IPS DF 4.7 (cell line): ENCODE data around the gene POP4.
A peak's percentile ranks its signal among the peaks of the same experiment; 100 is the strongest.
"Not testable (repeated sequence)": the region's sequence is repeated elsewhere in the genome, so short reads cannot be mapped to it uniquely, and the experiment has no call there.

Experiments
- DNase-seq: peaks from one replicate; pipeline ENCODE4 v3.0.0-alpha.2; 2013; ENCODE audit warnings: low spot score; ENCODE audit errors: extremely low read depth

POP4 gene

DNA sequence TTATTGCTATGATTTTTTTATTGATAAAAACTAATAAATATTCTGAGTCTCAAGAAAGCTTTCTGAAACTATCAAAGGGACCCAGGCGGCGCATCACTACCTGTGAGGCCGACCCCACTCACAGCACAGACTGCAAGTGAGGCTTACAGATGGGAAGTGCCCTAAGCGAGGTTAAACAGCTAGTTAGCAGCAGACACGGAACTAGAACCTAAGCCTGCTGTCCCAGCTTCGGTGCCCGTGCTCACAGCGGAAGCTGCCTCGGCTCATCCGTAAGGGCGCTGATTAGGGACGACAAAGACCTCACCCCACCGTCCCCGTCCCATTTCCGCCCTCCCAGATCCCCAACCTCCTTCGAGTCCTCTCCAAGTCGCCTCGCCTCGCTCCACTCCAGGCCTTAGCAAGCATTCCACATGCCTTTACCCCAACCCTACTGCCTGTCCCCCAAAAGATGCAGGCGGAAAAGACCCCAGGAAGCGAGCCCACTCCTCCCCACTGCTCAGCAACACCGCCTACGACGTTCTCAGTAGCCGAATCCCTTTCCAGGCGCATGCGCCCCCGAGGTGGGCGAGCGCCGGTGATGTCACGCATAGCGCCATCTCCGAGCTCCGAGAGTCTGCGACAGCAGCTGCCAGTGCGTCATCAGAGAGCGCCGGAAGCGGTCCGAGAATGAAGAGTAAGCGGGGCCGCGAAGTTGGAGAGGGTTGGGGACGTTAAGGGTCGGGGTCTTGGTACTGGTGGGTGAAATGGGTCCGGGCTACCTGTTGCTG, at the start of gene POP4:
Gene POP4 (plus strand): TSS at position 631 of the 767 bp plus-strand sequence. CDS start 36 bp downstream, at position 667.
- peak; percentile 87 for DNase-seq

GRCh38 chr19:29559110-29559509, 47.0 kb upstream of the POP4 start:
- DNase-seq = not testable (repeated sequence)

DNA sequence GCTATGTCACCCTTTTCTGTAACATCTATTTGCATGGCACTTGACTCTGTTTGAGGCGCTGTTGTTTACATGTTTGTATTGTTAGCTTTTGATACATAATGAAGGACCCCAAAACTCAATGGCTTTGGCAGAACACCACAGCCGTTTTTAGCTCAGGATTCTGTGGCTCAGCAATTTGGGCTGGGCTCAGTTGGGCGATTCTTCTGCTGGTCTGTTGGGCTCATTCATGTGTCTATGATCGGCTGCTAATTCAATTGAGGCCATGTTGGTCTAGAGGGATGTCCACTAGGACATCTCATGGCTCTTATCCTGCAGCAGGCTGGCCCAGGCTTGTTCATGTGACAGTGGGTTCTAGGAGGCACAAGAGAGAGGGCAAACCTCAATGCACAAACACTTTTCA, 46.3 kb upstream of the POP4 start:
- DNase-seq = no peak

DNA sequence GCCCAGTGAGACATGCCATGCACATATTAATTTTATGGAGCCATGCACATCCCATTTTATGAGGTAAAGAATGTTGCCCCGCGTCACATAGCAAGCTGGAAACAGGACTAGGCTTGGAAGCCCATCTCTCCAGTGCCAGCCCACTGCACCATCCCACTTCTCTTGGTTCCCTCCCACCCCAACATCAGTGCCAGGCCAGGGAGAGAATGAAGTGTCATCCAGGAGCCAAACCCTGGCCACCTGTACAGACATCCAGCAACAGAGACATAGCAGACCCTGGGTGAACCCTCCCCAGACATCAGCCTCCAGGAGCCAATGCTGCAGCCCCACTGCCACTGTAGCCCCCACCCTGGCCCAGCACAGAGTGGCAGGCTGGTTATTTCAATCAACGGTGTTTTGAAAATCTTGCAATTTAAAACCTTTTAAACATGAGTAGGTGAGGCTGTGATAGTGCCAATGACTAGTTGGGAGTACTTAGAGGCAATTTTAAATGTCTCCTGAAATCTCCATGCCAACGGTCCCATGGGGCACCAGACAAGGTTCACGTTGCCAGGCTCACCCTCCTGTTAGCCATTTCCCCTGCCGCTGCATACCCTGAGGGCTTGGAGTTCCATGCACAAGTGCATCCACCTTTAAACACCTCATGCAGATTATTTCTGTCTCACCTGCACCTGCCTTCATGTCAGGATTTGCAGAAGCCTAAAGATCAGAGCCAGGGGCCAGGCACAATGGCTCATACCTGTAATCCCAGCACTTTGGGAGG, 45.6 kb upstream of the POP4 start:
- no peak for DNase-seq

DNA sequence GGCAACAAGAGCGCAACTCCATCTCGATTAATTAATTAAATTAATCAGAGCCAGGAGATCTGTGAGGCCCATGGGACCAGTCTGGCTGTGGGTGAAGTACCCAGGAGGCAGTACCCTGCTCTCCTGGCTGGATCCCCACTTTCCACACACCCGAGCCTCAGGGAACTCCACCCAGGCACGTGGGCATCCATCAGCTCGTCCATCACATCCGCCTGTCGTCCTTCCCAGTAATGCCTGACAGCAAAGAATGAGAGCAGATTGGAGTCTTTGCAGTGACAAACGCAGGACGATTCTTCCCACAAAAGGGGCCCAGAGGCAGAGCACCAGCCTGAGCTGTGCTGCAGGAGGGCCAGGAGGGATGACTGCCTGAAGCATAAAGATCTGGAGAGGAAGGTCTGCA, 44.5 kb upstream of the POP4 start:
- DNase-seq = no peak

GRCh38 chr19:29562299-29563297, 43.5 kb upstream of the POP4 start:
- no peak for DNase-seq

DNA sequence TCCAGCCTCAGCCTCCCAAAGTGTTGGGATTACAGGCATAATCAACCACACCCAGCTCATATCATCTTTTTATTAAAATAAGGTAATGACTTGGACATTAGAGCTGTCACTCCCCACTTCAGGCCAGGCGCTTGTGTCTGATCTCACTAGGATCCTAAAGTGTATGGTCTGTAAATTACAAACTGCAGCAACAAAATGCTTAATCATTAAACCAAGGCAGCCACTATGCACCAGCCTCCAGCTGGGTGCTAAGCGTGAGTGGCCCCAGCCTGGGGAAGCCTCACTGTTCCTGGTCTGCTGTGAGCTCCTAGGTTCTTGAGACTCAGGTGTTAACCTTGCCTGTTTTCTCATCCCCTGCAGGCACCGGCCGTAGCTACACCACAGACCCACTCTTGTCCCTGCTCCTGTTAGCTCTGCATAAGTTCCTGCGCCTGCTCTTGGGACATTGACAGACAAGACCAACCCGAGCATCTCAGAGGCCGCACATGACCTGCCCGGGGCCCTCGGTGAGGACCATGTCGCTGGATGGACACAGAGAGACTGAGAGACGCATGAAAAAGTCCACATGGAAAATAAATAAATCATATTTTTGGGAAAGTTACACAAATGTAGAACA, 42.5 kb upstream of the POP4 start:
- no peak for DNase-seq

DNA sequence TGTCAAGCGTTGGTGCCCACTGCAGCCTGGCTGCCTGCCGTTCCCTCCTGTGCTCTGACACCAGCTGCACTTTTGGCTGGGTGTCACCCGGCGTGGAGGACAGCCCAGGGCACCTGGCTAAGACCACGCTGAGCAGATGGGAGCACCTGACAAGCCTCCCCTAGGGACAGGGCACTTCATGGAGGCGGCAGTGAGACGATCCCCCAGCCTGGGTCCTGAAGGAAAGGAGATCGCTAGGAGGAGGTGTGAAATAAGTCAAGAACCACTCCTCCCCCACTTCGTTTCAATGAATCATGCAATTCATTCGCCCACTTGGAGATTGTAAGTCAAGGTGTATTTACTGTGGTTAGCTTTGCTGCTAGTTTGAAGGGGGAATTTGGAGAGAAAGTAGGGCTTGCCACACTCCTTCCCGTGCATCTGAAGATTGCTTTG, 41.5 kb upstream of the POP4 start:
- no peak for DNase-seq

DNA sequence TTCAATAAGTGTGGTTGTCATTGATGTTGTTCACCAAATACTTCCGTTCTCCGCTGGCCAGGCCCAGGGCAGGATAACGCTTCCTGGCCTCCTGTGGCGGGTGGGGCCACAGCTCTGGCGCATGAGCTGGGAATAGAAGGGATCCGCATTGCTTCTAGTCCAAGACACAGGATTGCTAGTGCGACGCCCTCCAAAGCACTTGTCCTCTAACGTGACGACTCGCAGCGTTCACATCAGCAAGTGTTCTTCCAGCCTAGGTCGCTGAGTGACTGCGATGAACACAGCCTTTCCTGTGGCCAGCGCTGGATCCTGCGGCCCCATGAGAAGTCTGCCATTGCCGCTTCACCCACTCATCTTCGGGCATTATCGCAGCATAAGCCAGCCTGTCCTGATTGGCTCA, 40.9 kb upstream of the POP4 start:
- DNase-seq = no peak

DNA sequence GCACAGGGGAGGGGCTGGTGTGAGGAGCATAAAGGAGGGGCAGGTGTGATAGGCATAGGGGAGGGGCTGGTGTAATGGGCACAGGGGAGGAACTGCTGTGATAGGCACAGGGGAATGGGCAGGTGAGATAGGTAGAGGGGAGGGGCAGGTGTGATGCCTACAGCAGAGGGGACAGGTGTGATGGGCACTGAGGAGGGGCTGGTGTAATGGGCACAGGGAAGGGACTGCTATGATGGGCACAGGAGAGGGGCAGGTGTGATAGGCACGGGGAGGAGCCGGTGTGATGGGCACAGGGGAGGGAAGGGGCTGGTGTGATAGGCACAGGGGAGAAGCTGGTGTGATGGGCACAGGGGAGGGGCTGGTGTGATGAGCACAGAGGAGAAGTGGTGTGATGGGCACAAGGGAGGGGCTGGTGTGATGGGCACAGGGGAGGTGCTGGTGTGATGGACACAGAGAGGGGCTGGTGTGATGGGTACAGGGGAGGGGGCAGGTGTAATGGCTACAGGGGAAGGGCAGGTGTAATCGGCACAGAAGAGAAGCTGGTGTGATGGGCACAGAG, 39.5 kb upstream of the POP4 start:
- DNase-seq = no peak

DNA sequence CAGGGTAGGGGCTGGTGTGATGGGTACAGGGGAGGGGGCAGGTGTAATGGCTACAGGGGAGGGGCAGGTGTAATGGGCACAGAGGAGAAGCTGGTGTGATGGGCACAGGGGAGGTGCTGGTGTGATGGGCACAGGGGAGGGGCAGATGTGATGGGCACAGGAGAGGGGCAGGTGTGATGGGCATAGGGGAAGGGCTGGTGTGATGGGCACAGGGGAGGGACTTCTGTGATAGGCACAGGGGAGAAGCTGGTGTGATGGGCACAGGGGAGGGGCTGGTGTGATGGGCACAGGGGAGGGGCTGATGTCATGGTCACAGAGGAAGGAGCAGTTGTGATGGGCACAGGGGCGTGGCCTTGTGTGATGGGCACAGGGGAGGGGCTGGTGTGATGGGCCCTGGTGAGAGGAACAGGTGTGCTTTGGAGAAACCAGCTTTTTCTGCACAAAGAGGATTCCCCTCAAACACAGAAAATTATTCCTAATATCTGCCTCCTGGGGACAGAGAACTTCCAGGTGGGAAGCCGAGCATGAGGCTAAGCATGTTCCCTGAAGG, 38.6 kb upstream of the POP4 start:
- DNase-seq = no peak

GRCh38 chr19:29568036-29569025, 37.8 kb upstream of the POP4 start:
- DNase-seq = no peak

- DNase-seq = no peak
These were observed 36.8 kb upstream of the POP4 start for GRCh38 chr19:29569038-29569911.

DNA sequence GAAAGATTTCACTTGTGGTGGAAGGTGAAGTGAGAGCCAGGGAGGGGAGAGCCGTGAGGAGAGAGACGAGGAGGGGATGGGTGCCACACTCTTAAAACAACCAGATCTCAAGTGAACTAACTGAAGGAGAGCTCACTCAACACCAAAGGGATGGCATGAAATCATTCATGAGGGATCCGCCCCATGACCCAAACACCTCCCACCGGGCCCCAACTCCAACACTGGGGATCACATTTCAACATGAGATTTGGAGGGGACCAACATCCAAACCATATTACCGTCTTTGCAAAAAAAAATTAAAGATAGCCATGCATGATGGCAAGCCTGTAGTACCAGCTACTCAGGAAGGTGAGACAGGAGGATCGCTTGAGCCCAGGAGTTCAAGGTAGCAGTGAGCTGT, 34.9 kb upstream of the POP4 start:
- DNase-seq = no peak

DNA sequence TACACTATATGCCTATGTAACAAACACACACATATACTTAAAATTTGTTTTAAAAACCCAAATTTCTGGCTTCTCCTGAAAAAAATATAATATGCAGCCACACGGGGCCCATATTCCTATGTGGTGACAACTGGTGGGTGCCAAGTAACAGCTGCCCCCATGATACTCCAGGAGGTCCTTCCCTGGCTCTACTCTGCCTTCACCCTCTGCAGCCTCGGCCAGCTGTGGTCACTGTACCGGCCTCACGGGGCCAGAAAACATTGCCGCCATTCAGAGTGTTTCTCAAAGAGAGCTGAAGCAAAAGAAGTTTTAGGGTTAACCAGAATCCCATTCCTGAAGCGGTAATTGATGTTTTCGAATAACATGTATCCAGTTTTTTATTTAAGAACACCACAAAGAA, 32.6 kb upstream of the POP4 start:
- DNase-seq = no peak

GRCh38 chr19:29574510-29574909, 31.6 kb upstream of the POP4 start:
- no peak for DNase-seq

DNA sequence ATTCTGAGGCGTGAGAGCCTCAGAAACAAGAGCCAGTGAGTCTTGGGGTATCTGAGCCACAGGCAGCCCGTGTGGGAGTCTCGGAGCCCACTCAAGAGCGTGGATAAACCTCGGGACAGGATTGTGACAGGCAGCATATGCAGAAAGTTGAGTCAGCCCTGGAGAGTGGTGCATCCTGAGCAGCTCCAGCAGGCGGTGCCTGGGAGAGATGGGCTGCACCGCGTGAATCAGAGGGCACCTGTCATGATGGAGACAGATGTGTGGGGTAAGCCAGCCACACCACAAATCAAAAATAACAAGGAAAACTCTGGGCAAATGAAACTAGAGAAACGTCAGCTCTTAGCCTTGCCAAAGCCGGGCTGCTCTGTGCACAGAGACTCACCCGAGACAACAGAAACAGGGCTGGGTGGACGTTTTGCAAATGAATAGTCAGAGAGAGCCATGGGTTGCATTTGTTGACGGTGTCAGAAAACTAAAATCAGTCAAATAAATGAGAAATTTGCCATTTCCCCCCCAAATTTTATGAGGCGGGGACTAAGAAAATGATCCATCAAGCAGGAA, 30.0 kb upstream of the POP4 start:
- no peak for DNase-seq
